HG03064 (cell line): Measurements from ENCODE around the gene ATP5MC2.

Source experiments
- ATAC-seq: cut with Tn5 transposase; IDR thresholded peaks from one replicate; pipeline ENCODE4 v1.9.1; 2021; ENCODE audit warnings: low read depth; ENCODE audit not compliant: unreplicated experiment

The ATP5MC2 gene

GRCh38 chr12:53617700-53618099 lies 58.2 kb downstream of the ATP5MC2 start:
- no peak for ATAC-seq

GRCh38 chr12:53616950-53617349 lies 58.9 kb downstream of the ATP5MC2 start:
- no peak for ATAC-seq
